Gastrocnemius medialis (tissue), 4 donors: Measurements from ENCODE around the gene PPP4R3A. TPM values are rescaled to one million over a fixed set of nuclear protein-coding genes. Genes with fewer than 3 reads are reported as not detected.
"Not testable (repeated sequence)": the region's sequence is repeated elsewhere in the genome, so short reads cannot be mapped to it uniquely, and the experiment has no call there.

Source experiments
- ATAC-seq, 2 donors: fragments of 150-250 bp; one replicate each; pipeline ENCODE4 v1.9.1; 2016
- DNase-seq, 2 donors: peaks; one replicate each; pipeline ENCODE4 v3.0.0-alpha.2; 2019
- H3K27ac ChIP-seq, 4 donors: fragments of 200-600 bp; sonication (generic); 1 replicate in 1 of 4; 2 replicates in 3 of 4; pipeline ENCODE4 v1.5.1; 2016 to 2018; ENCODE audit warnings: mild to moderate bottlenecking in 2 of 4, moderate library complexity in 1 of 4
- H3K27me3 ChIP-seq, 3 donors: fragments of 200-600 bp; sonication (generic) in 2 of 3; 1 replicate in 1 of 3; 2 replicates in 2 of 3; pipeline versions ENCODE4 v1.5.1 to v1.6.0; 2016 to 2019; ENCODE audit warnings: mild to moderate bottlenecking in 1 of 3, moderate library complexity in 1 of 3
- H3K36me3 ChIP-seq, 2 donors: fragments of 200-600 bp; sonication (generic) in 1 of 2; one replicate each; pipeline ENCODE4 v1.5.1; 2017 to 2018
- H3K4me1 ChIP-seq, 2 donors: fragments of 200-600 bp; sonication (generic) in 1 of 2; one replicate each; pipeline ENCODE4 v1.5.1; 2016 to 2017; ENCODE audit warnings: mild to moderate bottlenecking in 2 of 2
- H3K4me3 ChIP-seq, 4 donors: fragments of 200-600 bp; sonication (generic) in 3 of 4; 1 replicate in 1 of 4; 2 replicates in 3 of 4; pipeline ENCODE4 v1.5.1; 2016 to 2019; ENCODE audit warnings: mild to moderate bottlenecking in 2 of 4
- H3K9me3 ChIP-seq, 3 donors: fragments of 200-600 bp; sonication (generic) in 2 of 3; 1 replicate in 1 of 3; 2 replicates in 2 of 3; pipeline ENCODE4 v1.5.1; 2016 to 2019
- CTCF ChIP-seq, 5 experiments: fragments of 450-650 bp in 3 of 5; fragments of 200-600 bp in 2 of 5; sonication (generic) in 2 of 5; IDR thresholded peaks in 4 of 5; conservative IDR thresholded peaks in 1 of 5; 1 replicate in 4 of 5; 2 replicates in 1 of 5; pipeline ENCODE4 v1.5.1; 2016 to 2019; ENCODE audit warnings: antibody characterized with exemption in 5 of 5, mild to moderate bottlenecking in 3 of 5, moderate library complexity in 3 of 5
- POLR2A ChIP-seq, 2 donors: fragments of 450-650 bp; IDR thresholded peaks; one replicate each; pipeline ENCODE4 v1.6.1; 2017; ENCODE audit warnings: antibody characterized with exemption in 2 of 2, mild to moderate bottlenecking in 2 of 2, moderate library complexity in 2 of 2
- in situ Hi-C, 4 donors: fragments of 200-750 bp; cut with MboI; loops; one replicate each; pipeline versions ENCODE4 v1.15.0 to v1.8.0; 2017; ENCODE audit warnings: low sequenced_read_pairs in 4 of 4
- intact Hi-C: fragments of 100-400 bp; cut with DNase I; formaldehyde crosslinking; loops from one replicate; pipeline ENCODE4 v1.15.1; 2023; ENCODE audit warnings: low total_unique reads
- total RNA-seq, 4 donors: library from RNA; depleted of rRNA; stranded (reverse); fragments of >200 nt; gene quantifications; one replicate each; pipeline versions ENCODE4 v1.1.0 to v1.2.3, GENCODE V29; 2016

Gene PPP4R3A
- total RNA-seq, 4 donors from 2014 or later: 38.8 to 53.3 (median 44.6) TPM

DNA sequence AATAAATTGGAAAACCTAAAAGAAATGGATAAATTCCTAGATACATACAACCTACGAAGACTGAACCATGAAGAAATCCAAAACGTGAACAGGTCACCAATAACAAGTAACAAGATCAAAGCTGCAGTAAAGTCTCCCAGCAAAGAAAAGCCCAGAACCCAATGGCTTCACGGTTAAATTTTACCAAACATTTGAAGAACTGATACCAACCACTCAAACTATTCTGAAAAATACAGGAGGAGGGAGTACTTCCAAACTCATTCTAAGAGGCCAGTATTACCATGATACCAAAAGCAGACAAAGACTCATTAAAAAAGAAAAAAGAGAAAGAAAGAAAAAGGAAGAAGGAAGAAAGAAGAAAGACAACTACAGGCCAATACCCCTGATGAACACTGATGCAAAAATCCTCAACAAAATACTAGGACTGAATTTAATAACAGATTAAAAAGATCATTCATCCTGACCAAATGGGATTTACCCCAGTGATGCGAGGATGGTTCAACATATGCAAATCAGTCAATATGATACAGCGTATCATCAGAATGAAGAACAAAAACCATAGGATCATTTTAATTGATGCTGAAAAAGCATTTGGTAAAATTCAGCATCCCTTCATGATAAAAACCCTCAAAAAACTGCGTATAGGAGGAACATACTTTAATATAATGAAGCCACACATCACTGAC is 65.6 kb downstream of the PPP4R3A start:
- H3K27me3 ChIP-seq: no peaks in the 10 kb centered on the region
- TF ChIP-seq POLR2A (IDR thresholded peaks at IDR 0.05) (no peak), CTCF (IDR thresholded peaks at IDR 0.05 in 4 of 5, conservative IDR thresholded peaks at IDR 0.05 in 1 of 5) (no peak)
- H3K4me1 ChIP-seq: no peaks in the 10 kb centered on the region
- H3K27ac ChIP-seq: no peak overlapping the region
- H3K4me3 ChIP-seq: no peak overlapping the region
- in situ Hi-C loops (no loop called here), intact Hi-C loops (no loop called here)
- H3K36me3 ChIP-seq: no peaks in the 10 kb centered on the region
- H3K9me3 ChIP-seq: no peaks in the 10 kb centered on the region
- ATAC-seq: no peak
- no peak for DNase-seq

DNA sequence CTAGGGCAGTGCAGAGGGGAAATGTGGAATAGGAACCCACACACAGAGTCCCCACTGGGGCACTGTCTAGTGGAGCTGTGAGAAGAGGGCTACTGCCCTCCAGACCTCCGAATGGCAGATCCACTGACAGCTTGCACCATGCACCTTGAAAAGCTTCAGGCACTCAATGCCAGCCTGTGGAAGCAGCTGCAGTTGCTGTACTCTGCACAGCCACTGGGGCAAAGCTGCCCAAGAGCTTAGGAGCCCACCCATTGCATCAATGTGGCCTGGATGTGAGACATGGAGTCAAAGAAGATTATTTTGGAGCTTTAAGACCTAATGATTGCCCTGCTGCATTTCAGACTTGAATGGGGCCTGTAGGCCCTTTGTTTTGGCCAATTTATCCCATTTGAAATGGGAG is 70.8 kb downstream of the PPP4R3A start:
- no peak overlapping the region for H3K4me3 ChIP-seq
- no peak for TF ChIP-seq POLR2A (IDR thresholded peaks at IDR 0.05)
- TF ChIP-seq CTCF (IDR thresholded peaks at IDR 0.05 in 4 of 5, conservative IDR thresholded peaks at IDR 0.05 in 1 of 5): no peak
- H3K36me3 ChIP-seq: no peaks in the 10 kb centered on the region
- no peaks in the 10 kb centered on the region for H3K9me3 ChIP-seq
- DNase-seq (no peak), ATAC-seq (no peak)
- H3K27ac ChIP-seq: no peak overlapping the region
- in situ Hi-C loops: no loop called here
- H3K27me3 ChIP-seq: no peaks in the 10 kb centered on the region
- H3K4me1 ChIP-seq: no peaks in the 10 kb centered on the region
- intact Hi-C loops: no loop called here

DNA sequence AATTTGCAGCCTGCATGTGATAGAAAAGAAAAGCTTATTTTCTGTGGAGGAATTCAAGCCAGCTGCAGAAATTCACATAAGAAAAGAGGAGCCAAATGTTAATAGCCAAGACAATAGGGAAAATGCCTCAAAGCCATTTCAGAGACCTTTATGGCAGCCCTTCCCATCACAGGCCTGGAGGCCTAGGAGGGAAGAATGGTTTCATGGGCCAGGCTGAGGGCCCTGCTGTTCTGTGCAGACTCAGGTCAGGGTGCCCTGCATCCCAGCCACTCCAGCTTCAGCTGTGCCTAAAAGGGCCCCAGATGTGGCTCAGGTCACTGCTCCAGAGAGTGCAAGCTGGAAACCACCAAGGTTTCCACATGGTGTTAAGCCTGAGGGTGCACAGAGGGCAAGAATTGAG is 71.3 kb downstream of the PPP4R3A start:
- no peak overlapping the region for H3K27ac ChIP-seq
- no peak for ATAC-seq
- intact Hi-C loops: no loop called here

GRCh38 chr14:91436266-91436665 is 73.8 kb downstream of the PPP4R3A start:
- ATAC-seq, intact Hi-C loops, H3K4me3 ChIP-seq, in situ Hi-C loops, H3K27me3 ChIP-seq, H3K4me1 ChIP-seq, H3K27ac ChIP-seq, H3K9me3 ChIP-seq, DNase-seq, H3K36me3 ChIP-seq: not testable (repeated sequence)

More for the DNA sequence above, 71.3 kb downstream of the PPP4R3A start:
- H3K4me3 ChIP-seq: no peak overlapping the region
- H3K27me3 ChIP-seq: no peaks in the 10 kb centered on the region
- no peak for DNase-seq
- no peaks in the 10 kb centered on the region for H3K36me3 ChIP-seq
- TF ChIP-seq CTCF (IDR thresholded peaks at IDR 0.05 in 4 of 5, conservative IDR thresholded peaks at IDR 0.05 in 1 of 5) (no peak), POLR2A (IDR thresholded peaks at IDR 0.05) (no peak)
- H3K4me1 ChIP-seq: no peaks in the 10 kb centered on the region
- H3K9me3 ChIP-seq: no peaks in the 10 kb centered on the region
- in situ Hi-C loops: no loop called here

DNA sequence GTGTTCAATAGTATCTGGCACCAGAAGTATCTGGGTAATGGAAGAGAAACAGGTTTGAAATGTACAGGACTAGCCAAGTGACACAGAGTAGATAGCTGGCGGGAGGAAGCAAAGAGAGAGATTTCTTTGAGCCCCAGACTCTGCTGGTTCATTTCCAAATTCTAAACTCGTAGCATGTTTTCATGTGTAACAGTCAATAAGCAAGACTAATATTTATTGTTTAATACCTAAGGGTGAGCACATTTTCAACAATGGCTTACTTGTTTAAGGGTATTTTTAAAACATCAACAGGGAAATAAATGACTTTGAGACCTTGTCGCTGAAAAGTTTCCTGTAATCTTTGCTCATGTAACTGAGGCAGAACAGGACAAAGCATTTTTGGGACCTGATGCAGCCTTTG is 80.7 kb downstream of the PPP4R3A start:
- H3K36me3 ChIP-seq: no peaks in the 10 kb centered on the region
- H3K4me1 ChIP-seq: no peaks in the 10 kb centered on the region
- H3K4me3 ChIP-seq: no peak overlapping the region
- no peaks in the 10 kb centered on the region for H3K27me3 ChIP-seq
- ATAC-seq: no peak
- intact Hi-C loops: no loop called here
- TF ChIP-seq CTCF (IDR thresholded peaks at IDR 0.05 in 4 of 5, conservative IDR thresholded peaks at IDR 0.05 in 1 of 5): no peak
- no peak for TF ChIP-seq POLR2A (IDR thresholded peaks at IDR 0.05)
- no peaks in the 10 kb centered on the region for H3K9me3 ChIP-seq
- DNase-seq: no peak
- in situ Hi-C loops: loop anchor here in 1 of 4 donors (10.0 kb wide), 1 partner anchor 105 kb away; no protein-coding TSS in a partner anchor
- no peak overlapping the region for H3K27ac ChIP-seq

DNA sequence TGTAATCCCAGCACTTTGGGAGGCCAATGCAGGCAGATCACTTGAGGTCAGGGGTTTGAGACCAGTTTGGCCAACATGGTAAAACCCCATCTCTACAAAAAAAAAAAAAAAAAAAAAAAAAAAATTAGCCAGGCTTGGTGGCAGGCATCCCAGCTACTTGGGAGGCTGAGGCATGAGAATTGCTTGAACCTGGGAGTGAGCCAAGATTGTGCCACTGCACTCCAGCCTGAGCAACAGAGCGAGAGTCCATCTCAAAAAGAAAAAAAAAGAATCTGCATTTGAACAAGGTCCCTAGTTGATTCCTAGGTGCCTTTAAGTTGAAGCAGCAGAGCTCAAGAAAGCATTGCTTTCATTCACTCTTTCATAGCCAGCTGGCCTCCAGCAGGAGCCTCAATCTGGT is 81.2 kb downstream of the PPP4R3A start:
- H3K36me3 ChIP-seq, DNase-seq: not testable (repeated sequence)
- in situ Hi-C loops: loop anchor here in 1 of 4 donors (10.0 kb wide), 1 partner anchor 104 kb away; no protein-coding TSS in a partner anchor

GRCh38 chr14:91425531-91425944 is 84.6 kb downstream of the PPP4R3A start:
- H3K27me3 ChIP-seq, intact Hi-C loops, H3K4me3 ChIP-seq, H3K27ac ChIP-seq, H3K9me3 ChIP-seq, H3K4me1 ChIP-seq, DNase-seq, ATAC-seq, H3K36me3 ChIP-seq: not testable (repeated sequence)
- in situ Hi-C loops: loop anchor here in 1 of 4 donors (10.0 kb wide), 1 partner anchor 101 kb away; no protein-coding TSS in a partner anchor

More for the DNA sequence above, 81.2 kb downstream of the PPP4R3A start:
- H3K9me3 ChIP-seq, intact Hi-C loops, H3K27ac ChIP-seq, ATAC-seq, H3K27me3 ChIP-seq, H3K4me3 ChIP-seq, H3K4me1 ChIP-seq: not testable (repeated sequence)
